Measurements from ENCODE around the gene SLC22A1.

DNA sequence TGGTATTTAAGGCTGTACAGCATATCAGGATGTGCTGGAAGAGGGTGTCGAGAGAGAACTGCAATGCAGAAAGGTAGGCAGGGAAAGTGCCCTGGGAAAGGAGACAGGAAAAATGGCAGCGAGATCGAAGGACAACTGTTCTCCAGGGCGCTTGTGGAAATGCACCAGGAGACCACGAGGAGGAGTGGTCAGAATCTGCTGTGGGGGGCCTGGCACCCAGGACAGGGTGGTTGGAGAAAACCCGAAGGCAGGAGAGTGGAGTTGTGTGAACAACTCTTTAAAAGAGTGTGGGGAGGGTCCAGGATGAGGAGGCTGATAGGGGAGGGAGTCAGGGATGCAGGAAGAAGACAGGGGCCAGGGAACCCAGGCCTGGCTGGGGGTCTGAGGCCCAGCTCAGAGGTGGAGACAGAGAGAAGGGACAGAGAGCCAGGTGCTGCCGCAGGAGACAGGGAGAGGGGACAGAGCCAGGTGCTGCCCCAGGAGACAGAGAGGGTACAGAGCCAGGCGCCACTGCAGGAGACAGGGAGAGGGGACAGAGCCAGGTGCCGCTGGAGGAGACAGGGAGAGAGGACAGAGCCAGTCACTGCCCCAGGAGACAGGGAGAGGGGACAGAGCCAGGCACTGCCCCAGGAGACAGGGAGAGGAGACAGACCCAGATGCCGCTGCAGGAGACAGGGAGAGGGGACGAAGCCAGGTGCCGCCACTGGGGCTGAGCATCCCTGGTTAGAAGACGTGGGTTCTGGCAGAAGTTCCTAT is 9.3 kb downstream of the SLC22A1 start:
- no peak for TF ChIP-seq YY1 (IDR thresholded peaks at IDR 0.05; ENCODE audit: insufficient read depth, insufficient read length)
- no peak for TF ChIP-seq ZNF274 (IDR thresholded peaks at IDR 0.05; ENCODE audit: low read depth, low read length)

Measured in NT2/D1 (cell line).